Right kidney (tissue), 1 donor: ENCODE data around the gene MCM9.

Experiments
- DNase-seq: peaks from one replicate; pipeline ENCODE4 v3.0.0-alpha.2; 2016

The MCM9 gene

GRCh38 chr6:118864341-118865099 lies 70.4 kb downstream of the MCM9 start:
- DNase-seq, result no peak

DNA sequence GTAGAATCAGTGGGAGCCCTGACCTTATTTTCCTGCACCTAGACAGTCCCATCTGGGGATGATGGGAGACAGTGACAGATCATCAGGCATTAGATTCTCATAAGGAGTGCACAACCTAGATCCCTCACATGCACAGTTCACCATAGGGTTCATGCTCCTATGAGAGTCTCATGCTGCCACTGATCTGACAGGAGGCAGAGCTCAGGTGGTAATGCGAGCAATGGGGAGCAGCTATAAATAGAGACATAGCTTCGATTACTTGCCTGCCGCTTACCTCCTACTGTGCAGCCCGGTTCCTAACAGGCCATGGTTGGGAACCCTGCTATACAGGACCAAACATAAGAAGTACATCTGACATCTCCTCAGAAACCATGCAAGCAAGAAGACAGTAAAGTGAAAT lies 72.5 kb downstream of the MCM9 start:
- no peak for DNase-seq

GRCh38 chr6:118860880-118861279 lies 74.1 kb downstream of the MCM9 start:
- DNase-seq, result no peak

DNA sequence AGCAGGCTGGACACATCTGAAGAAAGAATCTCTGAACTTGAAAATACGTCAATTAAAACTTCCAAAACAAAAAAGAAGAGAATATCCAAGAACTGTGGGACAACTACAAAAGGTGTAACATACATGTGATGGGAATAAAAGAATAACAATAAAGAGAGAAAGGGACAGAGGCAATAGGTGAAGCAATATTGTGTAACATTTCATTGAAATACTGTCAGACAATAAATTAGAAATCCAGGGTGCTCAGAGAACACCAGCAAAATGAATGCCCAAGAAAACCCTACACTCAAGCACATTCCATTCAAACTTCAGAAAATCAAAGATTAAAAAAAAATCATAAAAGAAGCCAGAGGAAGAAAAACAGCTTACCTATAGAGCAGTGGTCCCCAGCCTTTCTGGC lies 74.6 kb downstream of the MCM9 start:
- DNase-seq, result no peak

- no peak for DNase-seq
Measured at GRCh38 chr6:118859517-118860064, 75.4 kb downstream of the MCM9 start.

DNA sequence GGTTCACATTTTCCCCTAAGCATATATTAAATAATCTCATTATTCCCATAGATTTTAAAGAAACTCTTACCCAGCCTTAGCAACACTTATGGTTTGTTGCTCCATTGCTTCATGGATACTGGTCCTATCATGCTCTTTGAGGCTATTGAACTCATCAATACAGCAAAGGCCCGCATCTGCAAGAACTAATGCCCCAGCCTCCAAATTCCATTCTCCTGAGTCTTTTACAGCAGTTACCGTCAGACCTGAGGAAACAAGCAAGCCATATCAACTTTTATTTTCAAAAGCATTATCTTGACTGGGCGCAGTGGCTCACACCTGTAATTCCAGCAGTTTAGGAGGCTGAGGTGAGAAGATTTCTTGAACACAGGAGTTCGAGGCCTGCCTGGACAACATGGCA lies 78.7 kb downstream of the MCM9 start:
- no peak for DNase-seq

DNA sequence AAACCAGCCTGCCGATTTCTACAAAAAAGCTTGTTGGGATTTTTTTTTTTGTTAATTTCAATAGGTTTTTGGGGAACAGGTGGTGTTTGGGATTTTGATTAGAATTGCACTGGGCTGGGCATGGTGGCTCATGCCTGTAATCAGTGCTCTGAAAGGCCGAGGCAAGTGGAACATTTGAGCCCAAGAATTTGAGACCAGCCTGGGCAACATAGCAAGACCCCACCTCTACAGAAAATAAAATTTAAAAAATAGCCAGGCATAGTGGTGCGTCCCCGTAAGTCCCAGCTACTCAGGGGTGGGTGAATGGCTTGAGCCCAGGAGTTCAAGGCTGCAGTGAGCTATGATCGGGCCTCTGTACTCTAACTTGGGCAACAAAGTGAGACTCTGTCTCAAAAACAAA lies 81.6 kb downstream of the MCM9 start:
- no peak for DNase-seq

- no peak for DNase-seq
Measured at GRCh38 chr6:118844915-118845314, 90.0 kb downstream of the MCM9 start.

DNA sequence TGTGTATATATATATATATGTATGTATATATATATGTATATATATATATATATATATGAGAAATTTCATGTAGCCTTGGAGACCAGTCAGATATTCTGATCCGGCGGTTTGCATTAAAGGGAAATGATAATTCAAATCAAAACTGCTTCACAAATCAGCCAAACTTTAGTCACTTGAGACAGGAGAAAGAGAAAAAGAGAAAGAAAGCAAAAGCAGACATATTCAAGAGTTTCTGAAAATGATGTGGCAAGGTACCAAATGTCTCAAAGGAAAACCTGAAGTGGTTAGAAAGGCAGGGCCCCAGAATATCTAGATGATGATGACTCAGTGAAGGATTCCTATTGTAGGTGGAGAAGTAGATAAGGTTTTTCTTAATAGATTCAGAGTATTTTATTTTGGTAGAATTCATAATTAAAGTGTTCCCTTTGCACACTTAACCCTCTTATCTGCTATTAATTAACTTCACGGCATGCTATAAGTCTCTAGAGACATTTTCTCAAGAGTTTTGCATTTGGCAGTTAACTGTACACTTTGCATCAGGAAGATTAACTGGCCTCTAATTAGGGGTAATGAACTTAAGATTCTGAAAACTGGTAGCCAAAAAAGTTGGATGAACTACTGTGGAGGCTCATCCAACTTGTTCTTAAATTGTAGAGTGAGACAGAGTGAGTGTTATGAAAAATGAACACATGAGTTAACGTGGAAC lies 91.1 kb downstream of the MCM9 start:
- no peak for DNase-seq

DNA sequence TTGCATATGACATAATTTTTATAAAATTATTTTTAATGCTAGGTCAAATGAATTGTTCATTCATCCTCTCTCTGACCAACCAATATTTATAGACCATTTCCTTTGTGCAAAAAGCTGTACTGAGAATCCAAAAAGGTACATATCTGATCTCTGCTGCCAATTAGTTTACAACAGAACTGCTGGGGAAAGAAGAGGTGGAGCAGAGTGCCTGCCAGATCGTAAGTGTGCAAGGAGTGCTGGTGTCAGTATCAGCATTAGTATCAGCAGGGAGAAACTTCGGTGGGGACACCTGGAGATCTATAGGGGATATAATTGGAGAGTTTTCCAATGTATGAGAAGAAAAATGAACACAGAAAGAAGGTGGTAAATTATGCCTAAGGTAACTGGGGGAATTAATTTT lies 104.3 kb downstream of the MCM9 start:
- no peak for DNase-seq

DNA sequence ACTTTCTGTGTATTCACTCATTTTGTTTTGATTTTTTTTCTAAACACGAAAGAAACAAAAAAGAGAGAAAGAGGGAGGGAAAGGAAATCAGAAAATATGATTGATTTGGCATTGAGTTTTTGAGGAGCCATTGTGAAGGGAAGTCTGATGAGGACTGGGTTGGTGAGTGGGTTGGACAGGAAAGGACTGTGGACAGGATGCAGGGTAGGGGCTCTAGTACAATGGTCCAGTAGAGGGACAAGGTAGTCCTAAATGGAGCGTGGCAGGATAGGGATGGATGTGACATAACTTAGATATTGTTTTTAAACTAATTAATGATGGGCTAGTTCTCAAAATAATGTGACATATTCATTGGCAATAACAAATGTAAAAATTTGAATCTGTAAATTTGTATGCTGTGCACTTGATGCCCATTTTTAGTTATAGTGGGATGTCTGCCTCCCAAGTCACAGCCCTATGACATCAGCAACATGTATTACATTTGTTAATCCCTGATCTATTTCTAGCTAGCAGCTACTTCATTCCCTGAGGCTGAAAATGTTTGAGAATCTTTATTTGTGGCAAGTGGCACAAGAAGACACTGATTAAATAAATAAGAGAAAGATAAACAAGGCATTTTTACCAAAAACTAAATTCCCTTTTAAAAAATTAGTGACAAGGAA lies 105.0 kb downstream of the MCM9 start:
- DNase-seq, result no peak

- no peak for DNase-seq
Measured at GRCh38 chr6:118826096-118826495, 108.9 kb downstream of the MCM9 start.

DNA sequence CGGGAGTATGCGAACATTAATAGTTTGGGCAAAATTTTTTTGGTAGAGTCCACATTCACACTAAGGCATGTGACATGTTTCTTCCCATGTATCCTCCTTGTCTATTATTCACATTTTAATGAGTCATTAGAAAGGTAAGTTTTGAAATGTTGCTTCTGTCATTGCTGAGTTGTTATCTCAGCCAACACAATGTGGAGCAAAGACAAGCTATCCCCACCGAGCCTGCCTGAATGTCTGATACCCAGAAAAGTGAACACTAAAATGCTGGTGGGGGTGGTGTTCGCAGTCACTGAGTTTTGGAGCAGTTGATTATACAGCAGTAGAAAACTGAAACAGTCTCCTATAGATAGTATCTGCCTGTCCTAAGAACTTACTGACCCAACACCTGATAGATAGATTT lies 109.3 kb downstream of the MCM9 start:
- no peak for DNase-seq

- no peak for DNase-seq
Measured at GRCh38 chr6:118815495-118815894, 119.5 kb downstream of the MCM9 start.

DNA sequence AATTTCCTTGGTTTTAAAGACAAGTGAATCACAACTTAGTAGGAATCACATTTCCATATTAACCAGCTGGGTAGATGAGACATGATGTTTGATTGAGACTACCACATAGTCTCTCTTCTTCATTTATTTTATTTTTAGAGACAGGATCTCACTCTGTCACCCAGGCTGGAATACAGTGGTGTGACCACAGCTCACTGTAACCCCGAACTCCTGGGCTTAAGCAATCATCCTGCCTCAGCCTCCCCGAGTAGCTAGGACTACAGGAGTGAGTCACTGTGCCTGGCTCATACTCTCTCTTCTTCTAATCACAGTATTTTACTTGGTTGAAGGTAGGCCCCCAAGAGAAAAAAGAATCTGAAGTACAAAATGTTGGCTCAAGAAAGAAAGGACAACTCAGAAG lies 121.2 kb downstream of the MCM9 start:
- DNase-seq, result no peak

DNA sequence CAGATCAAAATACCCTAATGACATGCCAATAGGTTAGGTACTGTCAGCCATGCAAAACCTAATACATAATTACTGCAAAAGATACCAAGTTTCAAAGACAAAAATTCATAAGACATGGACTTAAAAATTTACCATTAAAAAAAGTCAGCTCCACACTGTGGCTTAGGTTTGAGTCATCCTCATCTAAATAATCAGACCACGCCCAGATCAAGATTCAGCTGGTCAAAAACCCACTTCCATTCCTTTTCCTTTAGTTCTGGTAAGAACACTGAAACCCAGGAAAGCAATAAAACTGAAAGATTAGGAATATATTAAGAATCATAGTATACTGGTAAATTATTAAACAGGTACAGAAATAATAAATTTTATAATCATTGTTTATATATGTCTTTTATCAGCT lies 122.0 kb downstream of the MCM9 start:
- DNase-seq, result no peak

GRCh38 chr6:118810420-118811027 lies 124.4 kb downstream of the MCM9 start:
- DNase-seq, result no peak

DNA sequence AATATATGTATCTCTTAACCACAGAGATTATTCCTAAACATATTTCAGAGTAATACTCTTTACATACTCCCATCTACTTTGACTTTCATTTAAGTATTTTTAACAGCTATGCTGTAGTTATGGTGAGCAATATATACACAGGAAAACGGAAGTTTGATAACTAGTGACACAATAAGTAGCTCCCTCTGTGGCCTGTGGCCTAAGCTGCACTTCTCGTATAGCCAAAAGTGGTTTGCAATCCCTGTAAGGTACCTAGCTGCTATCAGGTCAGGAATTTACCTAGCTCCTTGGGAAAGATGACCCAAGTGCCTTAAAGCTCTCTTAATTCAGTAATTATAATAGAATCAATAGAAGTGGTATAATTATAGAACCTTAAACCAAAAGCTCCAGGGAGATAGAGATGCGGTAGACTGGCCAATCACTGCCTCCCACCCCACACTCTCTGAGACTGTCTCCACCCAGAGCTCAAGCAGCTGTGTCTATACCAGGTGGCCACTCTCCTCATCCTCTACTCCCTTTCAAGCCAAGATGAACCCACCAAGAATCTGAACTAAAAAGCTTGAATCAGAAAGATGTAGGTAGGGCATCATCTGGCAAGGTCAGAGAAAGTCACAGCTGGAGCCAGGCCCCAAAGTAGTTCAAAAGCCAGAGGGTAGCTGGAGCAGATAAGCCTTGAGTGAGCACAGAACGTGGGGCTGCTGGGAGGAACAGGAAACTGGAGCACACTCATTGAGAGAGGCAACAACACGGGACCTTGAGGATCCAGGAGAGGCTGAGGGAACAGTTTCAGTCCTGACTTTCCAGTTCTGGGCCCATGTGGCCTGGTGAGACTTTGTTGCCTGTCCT lies 125.9 kb downstream of the MCM9 start:
- no peak for DNase-seq

GRCh38 chr6:118804091-118804490 lies 130.9 kb downstream of the MCM9 start:
- no peak for DNase-seq

DNA sequence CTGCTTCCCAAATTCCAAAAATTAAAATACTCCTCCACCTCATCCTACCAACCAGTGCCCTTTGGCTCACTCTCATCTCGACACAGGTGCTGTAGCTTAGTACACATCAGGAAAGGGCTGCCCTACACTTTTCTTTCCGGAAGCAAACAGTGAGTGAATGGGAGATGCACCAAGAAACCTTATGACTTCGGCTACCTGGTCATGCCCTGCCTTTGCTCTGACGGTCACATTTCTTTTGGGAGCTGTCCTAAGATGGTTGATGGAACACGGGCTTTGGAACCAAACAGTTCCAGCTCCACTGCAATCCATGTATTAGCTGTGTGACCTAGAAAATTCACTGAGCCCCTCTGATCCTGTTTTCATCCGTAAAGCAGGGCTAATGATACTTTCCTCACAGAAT lies 133.7 kb downstream of the MCM9 start:
- DNase-seq, result no peak

- DNase-seq, result peak; percentile 47
Measured at GRCh38 chr6:118800394-118801071, 134.4 kb downstream of the MCM9 start.
